Suprapubic skin (tissue), 4 donors: ENCODE data around the gene BNC2.

ENCODE experiments used
- EP300 ChIP-seq: sonication (generic); formaldehyde crosslinking; IDR thresholded peaks from one replicate; pipeline ENCODE4 v1.6.1; 2017; ENCODE audit warnings: antibody characterized with exemption
- POLR2A ChIP-seq, 2 donors: fragments of 450-650 bp; IDR thresholded peaks; one replicate each; pipeline ENCODE4 v1.6.1; 2017; ENCODE audit warnings: antibody characterized with exemption in 2 of 2, mild to moderate bottlenecking in 2 of 2, moderate library complexity in 2 of 2
- POLR2AphosphoS5 ChIP-seq, 3 donors: sonication (generic); formaldehyde crosslinking; IDR thresholded peaks; one replicate each; pipeline ENCODE4 v1.6.1; 2017; ENCODE audit warnings: antibody characterized with exemption in 3 of 3
- TF ChIP-seq, protein P1 (sequence below), 2 donors: fragments of 200-600 bp in 1 of 2; fragments of 450-650 bp in 1 of 2; sonication (generic) in 1 of 2; IDR thresholded peaks; one replicate each; pipeline ENCODE4 v1.5.1; 2016 to 2019; ENCODE audit warnings: antibody characterized with exemption in 2 of 2, mild to moderate bottlenecking in 1 of 2, moderate library complexity in 1 of 2

DNA sequence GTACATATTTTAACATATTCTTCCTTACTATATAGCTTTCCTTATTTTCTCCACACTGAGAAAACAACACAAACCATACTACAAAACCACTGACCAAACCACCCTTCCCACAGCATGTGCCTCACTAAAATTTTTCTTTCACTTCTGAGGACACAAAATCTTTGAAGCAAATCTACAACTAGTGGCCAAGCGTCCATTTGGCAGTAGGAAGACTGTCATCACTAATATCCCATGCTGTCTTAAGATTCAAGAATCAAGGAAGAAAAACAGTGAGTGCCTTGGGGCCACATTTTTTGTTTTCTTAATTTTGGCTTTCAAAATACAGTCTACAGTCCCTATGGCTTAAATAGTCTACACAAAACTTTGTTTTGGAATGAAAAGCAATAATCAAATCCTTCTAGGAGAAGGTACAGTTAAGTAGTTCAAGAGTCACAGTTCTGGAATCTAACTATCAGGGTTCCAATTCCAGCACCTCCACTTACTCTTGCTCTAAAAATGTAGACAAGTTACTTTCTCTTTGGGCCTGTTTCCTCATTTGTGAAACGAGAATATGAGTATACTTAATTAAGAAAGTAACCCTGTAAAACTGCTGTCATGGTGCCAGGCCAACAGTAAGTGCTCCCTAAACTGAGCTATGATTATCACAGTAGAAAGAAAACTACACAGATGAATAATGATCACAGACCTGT lies 227.9 kb downstream of the BNC2 start:
- TF ChIP-seq, protein P1, sequence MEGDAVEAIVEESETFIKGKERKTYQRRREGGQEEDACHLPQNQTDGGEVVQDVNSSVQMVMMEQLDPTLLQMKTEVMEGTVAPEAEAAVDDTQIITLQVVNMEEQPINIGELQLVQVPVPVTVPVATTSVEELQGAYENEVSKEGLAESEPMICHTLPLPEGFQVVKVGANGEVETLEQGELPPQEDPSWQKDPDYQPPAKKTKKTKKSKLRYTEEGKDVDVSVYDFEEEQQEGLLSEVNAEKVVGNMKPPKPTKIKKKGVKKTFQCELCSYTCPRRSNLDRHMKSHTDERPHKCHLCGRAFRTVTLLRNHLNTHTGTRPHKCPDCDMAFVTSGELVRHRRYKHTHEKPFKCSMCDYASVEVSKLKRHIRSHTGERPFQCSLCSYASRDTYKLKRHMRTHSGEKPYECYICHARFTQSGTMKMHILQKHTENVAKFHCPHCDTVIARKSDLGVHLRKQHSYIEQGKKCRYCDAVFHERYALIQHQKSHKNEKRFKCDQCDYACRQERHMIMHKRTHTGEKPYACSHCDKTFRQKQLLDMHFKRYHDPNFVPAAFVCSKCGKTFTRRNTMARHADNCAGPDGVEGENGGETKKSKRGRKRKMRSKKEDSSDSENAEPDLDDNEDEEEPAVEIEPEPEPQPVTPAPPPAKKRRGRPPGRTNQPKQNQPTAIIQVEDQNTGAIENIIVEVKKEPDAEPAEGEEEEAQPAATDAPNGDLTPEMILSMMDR (IDR thresholded peaks at IDR 0.05), result no peak
- TF ChIP-seq EP300 (no peak), POLR2A (IDR thresholded peaks at IDR 0.05) (no peak), POLR2AphosphoS5 (IDR thresholded peaks at IDR 0.05) (no peak)
